OCI-LY7 (cell line): ENCODE results near the gene PLAA.

Source experiments
- EZH2phosphoT487 ChIP-seq: fragments of 200-600 bp; sonication (generic); IDR thresholded peaks from 2 replicates; pipeline ENCODE4 v1.6.1; 2018; ENCODE audit warnings: low read depth, borderline replicate concordance, mild to moderate bottlenecking, mixed run types, antibody characterized with exemption, low read length, moderate library complexity, mixed read lengths
- TF ChIP-seq, protein P1 (sequence below): fragments of 200-600 bp; sonication (generic); conservative IDR thresholded peaks from 2 replicates; pipeline ENCODE4 v1.5.1; 2014; ENCODE audit warnings: mild to moderate bottlenecking, antibody characterized with exemption, low read length, moderate library complexity, mixed read lengths

DNA sequence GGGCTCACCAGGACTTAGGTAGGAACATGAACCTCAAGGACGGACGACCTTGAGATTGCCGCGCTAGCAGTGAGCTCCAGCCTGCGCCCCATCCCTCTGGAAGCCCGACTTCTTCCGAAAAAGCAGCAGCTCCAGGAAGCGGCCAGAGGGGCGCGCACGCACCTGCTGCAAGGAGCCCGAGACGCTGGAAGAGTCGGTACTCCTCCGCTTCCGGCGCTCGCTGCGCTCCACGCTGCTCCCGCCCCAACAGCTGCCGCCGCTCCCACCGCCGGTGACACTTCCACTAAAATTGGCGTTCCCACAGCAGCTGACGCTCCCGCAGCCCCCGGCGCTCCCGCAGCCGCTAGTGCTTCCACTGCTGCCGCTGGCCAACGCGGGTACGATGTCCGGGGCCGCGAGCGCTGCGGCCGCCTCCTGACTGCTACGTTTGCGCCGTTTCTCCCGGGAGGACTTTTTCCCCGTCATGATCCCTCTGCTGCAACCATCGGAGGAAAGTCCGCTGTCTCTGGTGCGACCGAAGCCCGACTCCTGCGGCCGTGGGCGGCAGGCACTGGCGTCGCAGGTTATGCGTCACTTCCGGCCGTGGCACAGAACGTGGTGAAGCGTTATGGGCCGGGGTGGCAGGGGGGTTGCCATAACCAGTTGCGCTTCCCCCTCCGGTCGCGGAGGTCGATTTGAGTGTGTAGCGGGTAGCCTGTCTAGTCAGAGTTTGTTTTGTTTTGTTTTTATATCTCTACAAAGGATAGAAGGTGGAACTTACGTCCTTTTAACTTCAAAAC is 54.6 kb downstream of the PLAA start, which contains the start of gene CAAP1:
- TF ChIP-seq, protein P1, sequence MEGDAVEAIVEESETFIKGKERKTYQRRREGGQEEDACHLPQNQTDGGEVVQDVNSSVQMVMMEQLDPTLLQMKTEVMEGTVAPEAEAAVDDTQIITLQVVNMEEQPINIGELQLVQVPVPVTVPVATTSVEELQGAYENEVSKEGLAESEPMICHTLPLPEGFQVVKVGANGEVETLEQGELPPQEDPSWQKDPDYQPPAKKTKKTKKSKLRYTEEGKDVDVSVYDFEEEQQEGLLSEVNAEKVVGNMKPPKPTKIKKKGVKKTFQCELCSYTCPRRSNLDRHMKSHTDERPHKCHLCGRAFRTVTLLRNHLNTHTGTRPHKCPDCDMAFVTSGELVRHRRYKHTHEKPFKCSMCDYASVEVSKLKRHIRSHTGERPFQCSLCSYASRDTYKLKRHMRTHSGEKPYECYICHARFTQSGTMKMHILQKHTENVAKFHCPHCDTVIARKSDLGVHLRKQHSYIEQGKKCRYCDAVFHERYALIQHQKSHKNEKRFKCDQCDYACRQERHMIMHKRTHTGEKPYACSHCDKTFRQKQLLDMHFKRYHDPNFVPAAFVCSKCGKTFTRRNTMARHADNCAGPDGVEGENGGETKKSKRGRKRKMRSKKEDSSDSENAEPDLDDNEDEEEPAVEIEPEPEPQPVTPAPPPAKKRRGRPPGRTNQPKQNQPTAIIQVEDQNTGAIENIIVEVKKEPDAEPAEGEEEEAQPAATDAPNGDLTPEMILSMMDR, result peak; percentile 57
- TF ChIP-seq EZH2phosphoT487, result no peak
